Measurements from ENCODE around the gene CCDC83. TPM values are rescaled to one million over a fixed set of nuclear protein-coding genes. Genes with fewer than 3 reads are reported as not detected.

The CCDC83 gene
- total RNA-seq, 1 donor from 2014 or later = not detected

Other genes with a start within 250 kb of the CCDC83 start
- gene DLG2, start 228.0 kb upstream of the CCDC83 start, total RNA-seq = 4.4 TPM
- gene TMEM126B, start 226.8 kb upstream of the CCDC83 start, total RNA-seq = 35.5 TPM
- 18.3 TPM for gene TMEM126A, start 207.4 kb upstream of the CCDC83 start, total RNA-seq
- 48.4 TPM for gene CREBZF, start 190.3 kb upstream of the CCDC83 start, total RNA-seq
- 2.6 TPM for gene CCDC89, start 169.2 kb upstream of the CCDC83 start, total RNA-seq
- gene SYTL2, start 44.2 kb upstream of the CCDC83 start, total RNA-seq = 39.0 TPM
- gene PICALM, start 213.7 kb downstream of the CCDC83 start, total RNA-seq = 205 TPM

All from mucosa of gallbladder (tissue), 1 donor.